Lung (tissue), 12 donors: ENCODE data around the gene GDPD3. TPM values are rescaled to one million over a fixed set of nuclear protein-coding genes. Genes with fewer than 3 reads are reported as not detected.

Source experiments
- ATAC-seq: fragments of 200-7000 bp; cut with Tn5 transposase; one replicate; pipeline ENCODE4 v1.9.1; 2020; ENCODE audit warnings: moderate number of reproducible peaks; ENCODE audit not compliant: insufficient read depth, low FRiP score
- DNase-seq, 3 donors: peaks; one replicate each; pipeline ENCODE4 v3.0.0-alpha.2; 2013 to 2017
- H3K27ac ChIP-seq, 2 donors: one replicate each; pipeline ENCODE4 v1.5.1; 2013; ENCODE audit warnings: mild to moderate bottlenecking in 2 of 2, moderate library complexity in 2 of 2, control low read depth in 1 of 2, inconsistent platforms in 1 of 2, low read depth in 1 of 2, low read length in 1 of 2
- H3K27me3 ChIP-seq, 3 donors: one replicate each; pipeline ENCODE4 v1.5.1; 2013; ENCODE audit warnings: low read length in 2 of 3; ENCODE audit not compliant: control insufficient read depth in 3 of 3, insufficient read depth in 3 of 3
- H3K36me3 ChIP-seq, 4 donors: one replicate each; pipeline ENCODE4 v1.5.1; 2013; ENCODE audit warnings: low read length in 4 of 4, mild to moderate bottlenecking in 1 of 4, moderate library complexity in 1 of 4; ENCODE audit not compliant: control insufficient read depth in 4 of 4, insufficient read depth in 4 of 4
- H3K4me1 ChIP-seq, 5 donors: one replicate each; pipeline ENCODE4 v1.5.1; 2013; ENCODE audit warnings: low read length in 5 of 5, mild to moderate bottlenecking in 2 of 5, moderate library complexity in 1 of 5; ENCODE audit not compliant: control insufficient read depth in 5 of 5, insufficient read depth in 5 of 5
- H3K4me3 ChIP-seq: one replicate; pipeline ENCODE4 v1.5.1; 2013; ENCODE audit warnings: mild to moderate bottlenecking, control low read depth, moderate library complexity
- H3K9ac ChIP-seq, 2 donors: one replicate each; pipeline ENCODE4 v1.5.1; 2013; ENCODE audit warnings: low read length in 2 of 2, control low read depth in 1 of 2; ENCODE audit not compliant: insufficient read depth in 1 of 2
- H3K9me3 ChIP-seq, 4 donors: one replicate each; pipeline ENCODE4 v1.5.1; 2013; ENCODE audit warnings: low read length in 3 of 4, mild to moderate bottlenecking in 1 of 4, moderate library complexity in 1 of 4; ENCODE audit not compliant: control insufficient read depth in 4 of 4, insufficient read depth in 3 of 4
- CTCF ChIP-seq: IDR thresholded peaks from 2 replicates; pipeline ENCODE4 v1.5.1; 2012; ENCODE audit warnings: mild to moderate bottlenecking; ENCODE audit errors: control extremely low read depth, extremely low read depth
- WGBS, 2 donors: extraction: QIAGEN DNeasy Blood & Tissue Kit; methylation state at CpG; one replicate each; pipeline ENCODE4 v1.1.7; 2013; 5-methylcytosine and 5-hydroxymethylcytosine counted together
- polyA plus RNA-seq, 2 donors: library from polyadenylated mRNA; stranded (reverse); fragments of 200-250 nt; gene quantifications; one replicate each; pipeline ENCODE4 v1.2.1, GENCODE V29; 2013
- total RNA-seq, 2 donors: library from RNA; depleted of rRNA in 1 of 2; stranded (reverse); fragments of >200 nt in 1 of 2; gene quantifications; one replicate each; pipeline ENCODE4 v1.2.1, GENCODE V29; 2014 to 2021
- donor health status: control.
- donor health status: control.
- donor health status: Bipolar disorder and iron deficiency.
- donor health status: healthy.
- donor health status: DM: yes; HTN: yes; CAD: no.

GDPD3 gene
- total and polyA plus RNA-seq, 4 donors = 4.1 to 6.0 (median 5.5) TPM

GRCh38 chr16:30068750-30069610, 44.4 kb downstream of the GDPD3 start:
- Histone ChIP-seq H3K36me3 (peaks cover 16 to 46% (median 33%) of the 10 kb centered on the region in 4 donors), H3K27ac (no peak overlapping the region), H3K9me3 (no peaks in the 10 kb centered on the region), H3K4me1 (peaks cover 0 to 16% (median 12%) of the 10 kb centered on the region in 5 donors), H3K27me3 (no peaks in the 10 kb centered on the region), H3K9ac (no peak overlapping the region), H3K4me3 (no peak overlapping the region)
- WGBS, 2 donors = 85 to 86% methylated on average over 17 of the region's 17 CpGs
- no peak for DNase-seq
- ATAC-seq = no peak
- peak; percentile 5 for TF ChIP-seq CTCF

GRCh38 chr16:30068333-30068732, 45.0 kb downstream of the GDPD3 start:
- Histone ChIP-seq H3K4me1 (peaks cover 5 to 22% (median 12%) of the 10 kb centered on the region in 5 donors), H3K27ac (no peak overlapping the region), H3K9ac (no peak overlapping the region), H3K9me3 (no peaks in the 10 kb centered on the region), H3K4me3 (no peak overlapping the region), H3K36me3 (peaks cover 16 to 46% (median 33%) of the 10 kb centered on the region in 4 donors), H3K27me3 (no peaks in the 10 kb centered on the region)
- 86 to 87% methylated on average over 9 of the region's 9 CpGs for WGBS, 2 donors
- ATAC-seq (no peak), DNase-seq (no peak)
- no peak for TF ChIP-seq CTCF

GRCh38 chr16:30067584-30067916, 45.8 kb downstream of the GDPD3 start:
- H3K4me3 ChIP-seq = no peak overlapping the region
- DNase-seq (no peak), ATAC-seq (no peak)
- WGBS, 2 donors = 86 to 97% methylated on average over 6 of the region's 6 CpGs
- no peak overlapping the region for H3K27ac ChIP-seq
- H3K9me3 ChIP-seq = no peaks in the 10 kb centered on the region
- H3K4me1 ChIP-seq = peaks cover 7 to 24% (median 12%) of the 10 kb centered on the region in 5 donors
- no peak for TF ChIP-seq CTCF
- H3K36me3 ChIP-seq = peaks cover 16 to 46% (median 33%) of the 10 kb centered on the region in 4 donors
- H3K27me3 ChIP-seq = no peaks in the 10 kb centered on the region
- H3K9ac ChIP-seq = peak overlapping the region in 1 of 2 donors; percentile 89
